SK-N-SH treated with all-trans-retinoic acid at 6 μM for 48 hours (cell line): ENCODE measurements around the gene GPHN.

Experiments
- ATAC-seq: fragments of 200-7000 bp; cut with Tn5 transposase; 3 replicates; pipeline ENCODE4 v1.9.1; 2020; ENCODE audit warnings: mild to moderate bottlenecking, moderate library complexity
- BACH2 ChIP-seq: fragments of 250-450 bp; sonication (Bioruptor Pico); IDR thresholded peaks from 2 replicates; pipeline ENCODE4 v1.9.0; 2021; ENCODE audit warnings: mild to moderate bottlenecking, borderline replicate concordance
- CSDC2 ChIP-seq: fragments of 250-450 bp; sonication (Bioruptor Pico); IDR thresholded peaks from 2 replicates; pipeline ENCODE4 v1.5.0; 2020; ENCODE audit warnings: mild to moderate bottlenecking, moderate library complexity
- ESRRG ChIP-seq: fragments of 250-450 bp; sonication (Bioruptor Pico); IDR thresholded peaks from 2 replicates; pipeline ENCODE4 v1.6.1; 2021; ENCODE audit warnings: mild to moderate bottlenecking
- RARB ChIP-seq: fragments of 250-450 bp; sonication (Bioruptor Pico); IDR thresholded peaks from 2 replicates; pipeline ENCODE4 v1.8.0; 2021; ENCODE audit warnings: mild to moderate bottlenecking, moderate library complexity
- SNAI2 ChIP-seq: fragments of 250-450 bp; sonication (Bioruptor Pico); IDR thresholded peaks from 2 replicates; pipeline ENCODE4 v1.5.0; 2020; ENCODE audit warnings: mild to moderate bottlenecking, moderate library complexity
- TCF4 ChIP-seq: fragments of 250-450 bp; sonication (Bioruptor Pico); IDR thresholded peaks from 2 replicates; pipeline ENCODE4 v1.8.0; 2021; ENCODE audit warnings: mild to moderate bottlenecking, moderate library complexity, borderline replicate concordance
- TOX ChIP-seq: fragments of 250-450 bp; sonication (Bioruptor Pico); IDR thresholded peaks from 2 replicates; pipeline ENCODE4 v1.8.0; 2021; ENCODE audit warnings: mild to moderate bottlenecking, moderate library complexity, borderline replicate concordance
- ZC3H10 ChIP-seq: fragments of 250-450 bp; sonication (Bioruptor Pico); IDR thresholded peaks from 2 replicates; pipeline ENCODE4 v1.5.1; 2021; ENCODE audit warnings: mild to moderate bottlenecking, moderate library complexity
- ZFP3 ChIP-seq: fragments of 250-450 bp; sonication (Bioruptor Pico); IDR thresholded peaks from 2 replicates; pipeline ENCODE4 v1.5.0; 2020; ENCODE audit warnings: mild to moderate bottlenecking, moderate library complexity
- ZFP30 ChIP-seq: fragments of 450-650 bp; formaldehyde crosslinking; IDR thresholded peaks from 2 replicates; pipeline ENCODE4 v1.5.0; 2022; ENCODE audit warnings: mild to moderate bottlenecking, moderate library complexity
- ZNF565 ChIP-seq: fragments of 450-650 bp; formaldehyde crosslinking; conservative IDR thresholded peaks from 2 replicates; pipeline ENCODE4 v1.5.0; 2020; ENCODE audit warnings: low read depth, mild to moderate bottlenecking, moderate library complexity
- ZNF70 ChIP-seq: fragments of 450-650 bp; formaldehyde crosslinking; IDR thresholded peaks from 2 replicates; pipeline ENCODE4 v1.5.0; 2020; ENCODE audit warnings: mild to moderate bottlenecking, moderate library complexity
- ZNF8 ChIP-seq: fragments of 450-650 bp; formaldehyde crosslinking; IDR thresholded peaks from 2 replicates; pipeline ENCODE4 v1.5.0; 2020; ENCODE audit warnings: mild to moderate bottlenecking, moderate library complexity
- TF ChIP-seq, protein P1 (sequence below): fragments of 250-450 bp; sonication (Bioruptor Pico); IDR thresholded peaks from 2 replicates; pipeline ENCODE4 v1.5.1; 2021; ENCODE audit warnings: mild to moderate bottlenecking, moderate library complexity
- TF ChIP-seq, protein P2 (sequence below): fragments of 250-450 bp; sonication (Bioruptor Pico); IDR thresholded peaks from 2 replicates; pipeline ENCODE4 v1.8.0; 2021; ENCODE audit warnings: low read depth, mild to moderate bottlenecking, moderate library complexity, borderline replicate concordance
- TF ChIP-seq, protein P3 (sequence below): fragments of 250-450 bp; sonication (Bioruptor Pico); IDR thresholded peaks from 2 replicates; pipeline ENCODE4 v1.5.0; 2020; ENCODE audit warnings: mild to moderate bottlenecking, moderate library complexity
- TF ChIP-seq, protein P4 (sequence below): fragments of 250-450 bp; sonication (Bioruptor Pico); IDR thresholded peaks from 2 replicates; pipeline ENCODE4 v1.8.0; 2020; ENCODE audit warnings: mild to moderate bottlenecking, moderate library complexity, borderline replicate concordance
- TF ChIP-seq, protein P5 (sequence below): fragments of 250-450 bp; sonication (Bioruptor Pico); IDR thresholded peaks from 2 replicates; pipeline ENCODE4 v1.5.1; 2020; ENCODE audit warnings: low read depth, mild to moderate bottlenecking, moderate library complexity

The GPHN gene

DNA sequence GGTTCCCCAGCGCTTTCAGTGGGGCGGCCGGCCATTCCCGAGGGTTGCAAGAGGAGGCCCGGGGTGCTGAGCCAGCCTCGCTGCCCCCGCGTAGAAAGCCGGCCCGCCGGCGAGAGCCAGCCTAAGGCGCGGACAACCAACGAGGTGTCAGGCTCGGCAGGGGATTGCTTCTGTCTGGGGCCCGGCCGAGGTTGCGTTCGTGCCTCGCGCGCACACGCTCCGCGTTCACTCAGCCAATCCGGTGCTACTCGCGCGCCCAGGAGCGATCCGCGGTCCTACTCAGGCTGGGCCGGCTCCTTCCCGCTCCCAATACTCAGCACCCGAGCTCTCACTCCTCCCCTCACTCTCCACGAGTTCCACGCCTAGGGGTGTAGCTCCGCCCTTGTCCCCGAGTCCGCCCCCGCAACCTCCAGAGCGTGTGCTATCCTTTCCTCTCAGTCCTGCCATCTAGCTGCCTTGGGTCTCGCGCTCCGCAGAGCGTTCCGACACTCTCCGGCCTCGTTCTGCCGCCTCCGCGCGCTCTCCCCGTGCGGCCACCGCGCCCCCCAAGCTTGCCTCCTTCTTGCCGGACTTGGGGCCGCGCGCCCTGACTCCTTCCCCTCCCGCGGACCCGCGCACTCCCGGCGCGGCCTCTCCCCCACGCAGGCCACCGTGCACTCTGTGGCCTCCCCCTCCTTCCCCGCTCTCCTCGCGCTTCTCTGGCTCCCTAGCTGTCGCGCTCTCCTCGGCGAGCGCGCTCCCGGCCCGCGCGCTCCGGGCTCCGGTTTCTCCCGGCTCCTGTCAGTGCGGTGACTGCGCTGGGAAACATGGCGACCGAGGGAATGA is at the start of gene GPHN:
GPHN (plus strand) TSS at position 426 of the 825 bp plus-strand sequence.
- TF ChIP-seq ZNF8 (CRISPR knock-in tag): no peak
- TF ChIP-seq ZNF70: no peak
- TF ChIP-seq, protein P1, sequence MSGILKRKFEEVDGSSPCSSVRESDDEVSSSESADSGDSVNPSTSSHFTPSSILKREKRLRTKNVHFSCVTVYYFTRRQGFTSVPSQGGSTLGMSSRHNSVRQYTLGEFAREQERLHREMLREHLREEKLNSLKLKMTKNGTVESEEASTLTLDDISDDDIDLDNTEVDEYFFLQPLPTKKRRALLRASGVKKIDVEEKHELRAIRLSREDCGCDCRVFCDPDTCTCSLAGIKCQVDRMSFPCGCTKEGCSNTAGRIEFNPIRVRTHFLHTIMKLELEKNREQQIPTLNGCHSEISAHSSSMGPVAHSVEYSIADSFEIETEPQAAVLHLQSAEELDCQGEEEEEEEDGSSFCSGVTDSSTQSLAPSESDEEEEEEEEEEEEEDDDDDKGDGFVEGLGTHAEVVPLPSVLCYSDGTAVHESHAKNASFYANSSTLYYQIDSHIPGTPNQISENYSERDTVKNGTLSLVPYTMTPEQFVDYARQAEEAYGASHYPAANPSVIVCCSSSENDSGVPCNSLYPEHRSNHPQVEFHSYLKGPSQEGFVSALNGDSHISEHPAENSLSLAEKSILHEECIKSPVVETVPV (CRISPR knock-in tag): no peak
- TF ChIP-seq, protein P2, sequence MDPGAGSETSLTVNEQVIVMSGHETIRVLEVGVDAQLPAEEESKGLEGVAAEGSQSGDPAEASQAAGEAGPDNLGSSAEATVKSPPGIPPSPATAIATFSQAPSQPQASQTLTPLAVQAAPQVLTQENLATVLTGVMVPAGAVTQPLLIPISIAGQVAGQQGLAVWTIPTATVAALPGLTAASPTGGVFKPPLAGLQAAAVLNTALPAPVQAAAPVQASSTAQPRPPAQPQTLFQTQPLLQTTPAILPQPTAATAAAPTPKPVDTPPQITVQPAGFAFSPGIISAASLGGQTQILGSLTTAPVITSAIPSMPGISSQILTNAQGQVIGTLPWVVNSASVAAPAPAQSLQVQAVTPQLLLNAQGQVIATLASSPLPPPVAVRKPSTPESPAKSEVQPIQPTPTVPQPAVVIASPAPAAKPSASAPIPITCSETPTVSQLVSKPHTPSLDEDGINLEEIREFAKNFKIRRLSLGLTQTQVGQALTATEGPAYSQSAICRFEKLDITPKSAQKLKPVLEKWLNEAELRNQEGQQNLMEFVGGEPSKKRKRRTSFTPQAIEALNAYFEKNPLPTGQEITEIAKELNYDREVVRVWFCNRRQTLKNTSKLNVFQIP: no peak
- no peak for TF ChIP-seq ZC3H10
- TF ChIP-seq CSDC2: no peak
- ATAC-seq: peak; percentile 97

DNA sequence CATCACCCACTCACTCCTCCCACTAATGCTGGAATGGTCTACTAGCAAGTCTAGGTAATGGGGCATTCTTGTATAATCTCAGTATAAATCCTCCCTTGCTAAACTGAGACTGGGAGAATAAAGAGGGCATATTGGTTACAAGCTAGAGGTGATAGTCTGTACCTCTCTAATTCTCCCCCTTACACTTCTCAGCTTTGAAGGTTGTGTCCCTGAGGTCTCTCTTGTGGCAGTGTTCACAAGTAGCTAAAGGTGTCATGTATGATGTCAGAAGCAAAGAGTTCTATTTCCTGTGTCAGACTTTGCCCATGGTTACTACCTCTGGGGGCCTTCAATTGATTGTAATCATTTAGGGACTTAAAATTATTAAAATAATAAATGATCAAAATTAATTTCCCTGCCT is 48.3 kb upstream of the GPHN start:
- no peak for ATAC-seq

DNA sequence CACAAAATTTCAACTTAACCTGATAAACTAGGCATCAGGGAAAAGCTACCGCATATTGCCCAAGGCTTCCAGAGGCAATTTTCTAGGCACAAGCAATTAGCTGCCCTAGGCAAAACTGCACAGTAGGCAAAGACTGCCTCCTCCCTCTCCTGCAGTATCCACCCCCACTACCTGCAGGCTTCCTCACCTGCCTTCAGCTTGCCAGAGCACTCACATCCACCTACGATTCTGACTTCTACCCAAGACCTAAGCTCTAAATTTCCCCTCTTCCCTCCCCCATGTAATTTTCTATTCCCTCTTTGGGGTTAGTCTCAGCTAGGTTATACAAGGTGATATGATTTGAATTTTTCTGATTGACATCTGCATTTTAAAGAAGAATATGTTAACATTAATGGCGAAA is 43.7 kb upstream of the GPHN start:
- TF ChIP-seq ESRRG: no peak
- no peak for TF ChIP-seq ZNF70
- TF ChIP-seq RARB: no peak
- no peak for TF ChIP-seq ZC3H10
- no peak for TF ChIP-seq ZNF8 (CRISPR knock-in tag)
- no peak for TF ChIP-seq ZFP3 (CRISPR knock-in tag)
- TF ChIP-seq, protein P3, sequence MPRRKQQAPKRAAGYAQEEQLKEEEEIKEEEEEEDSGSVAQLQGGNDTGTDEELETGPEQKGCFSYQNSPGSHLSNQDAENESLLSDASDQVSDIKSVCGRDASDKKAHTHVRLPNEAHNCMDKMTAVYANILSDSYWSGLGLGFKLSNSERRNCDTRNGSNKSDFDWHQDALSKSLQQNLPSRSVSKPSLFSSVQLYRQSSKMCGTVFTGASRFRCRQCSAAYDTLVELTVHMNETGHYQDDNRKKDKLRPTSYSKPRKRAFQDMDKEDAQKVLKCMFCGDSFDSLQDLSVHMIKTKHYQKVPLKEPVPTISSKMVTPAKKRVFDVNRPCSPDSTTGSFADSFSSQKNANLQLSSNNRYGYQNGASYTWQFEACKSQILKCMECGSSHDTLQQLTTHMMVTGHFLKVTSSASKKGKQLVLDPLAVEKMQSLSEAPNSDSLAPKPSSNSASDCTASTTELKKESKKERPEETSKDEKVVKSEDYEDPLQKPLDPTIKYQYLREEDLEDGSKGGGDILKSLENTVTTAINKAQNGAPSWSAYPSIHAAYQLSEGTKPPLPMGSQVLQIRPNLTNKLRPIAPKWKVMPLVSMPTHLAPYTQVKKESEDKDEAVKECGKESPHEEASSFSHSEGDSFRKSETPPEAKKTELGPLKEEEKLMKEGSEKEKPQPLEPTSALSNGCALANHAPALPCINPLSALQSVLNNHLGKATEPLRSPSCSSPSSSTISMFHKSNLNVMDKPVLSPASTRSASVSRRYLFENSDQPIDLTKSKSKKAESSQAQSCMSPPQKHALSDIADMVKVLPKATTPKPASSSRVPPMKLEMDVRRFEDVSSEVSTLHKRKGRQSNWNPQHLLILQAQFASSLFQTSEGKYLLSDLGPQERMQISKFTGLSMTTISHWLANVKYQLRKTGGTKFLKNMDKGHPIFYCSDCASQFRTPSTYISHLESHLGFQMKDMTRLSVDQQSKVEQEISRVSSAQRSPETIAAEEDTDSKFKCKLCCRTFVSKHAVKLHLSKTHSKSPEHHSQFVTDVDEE (CRISPR knock-in tag): no peak
- TF ChIP-seq, protein P4, sequence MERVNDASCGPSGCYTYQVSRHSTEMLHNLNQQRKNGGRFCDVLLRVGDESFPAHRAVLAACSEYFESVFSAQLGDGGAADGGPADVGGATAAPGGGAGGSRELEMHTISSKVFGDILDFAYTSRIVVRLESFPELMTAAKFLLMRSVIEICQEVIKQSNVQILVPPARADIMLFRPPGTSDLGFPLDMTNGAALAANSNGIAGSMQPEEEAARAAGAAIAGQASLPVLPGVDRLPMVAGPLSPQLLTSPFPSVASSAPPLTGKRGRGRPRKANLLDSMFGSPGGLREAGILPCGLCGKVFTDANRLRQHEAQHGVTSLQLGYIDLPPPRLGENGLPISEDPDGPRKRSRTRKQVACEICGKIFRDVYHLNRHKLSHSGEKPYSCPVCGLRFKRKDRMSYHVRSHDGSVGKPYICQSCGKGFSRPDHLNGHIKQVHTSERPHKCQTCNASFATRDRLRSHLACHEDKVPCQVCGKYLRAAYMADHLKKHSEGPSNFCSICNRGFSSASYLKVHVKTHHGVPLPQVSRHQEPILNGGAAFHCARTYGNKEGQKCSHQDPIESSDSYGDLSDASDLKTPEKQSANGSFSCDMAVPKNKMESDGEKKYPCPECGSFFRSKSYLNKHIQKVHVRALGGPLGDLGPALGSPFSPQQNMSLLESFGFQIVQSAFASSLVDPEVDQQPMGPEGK (CRISPR knock-in tag): no peak
- no peak for TF ChIP-seq TOX (CRISPR knock-in tag)
- ATAC-seq: no peak

More for the DNA sequence above, 48.3 kb upstream of the GPHN start:
- TF ChIP-seq ZNF8 (CRISPR knock-in tag): no peak
- TF ChIP-seq TOX (CRISPR knock-in tag): no peak

DNA sequence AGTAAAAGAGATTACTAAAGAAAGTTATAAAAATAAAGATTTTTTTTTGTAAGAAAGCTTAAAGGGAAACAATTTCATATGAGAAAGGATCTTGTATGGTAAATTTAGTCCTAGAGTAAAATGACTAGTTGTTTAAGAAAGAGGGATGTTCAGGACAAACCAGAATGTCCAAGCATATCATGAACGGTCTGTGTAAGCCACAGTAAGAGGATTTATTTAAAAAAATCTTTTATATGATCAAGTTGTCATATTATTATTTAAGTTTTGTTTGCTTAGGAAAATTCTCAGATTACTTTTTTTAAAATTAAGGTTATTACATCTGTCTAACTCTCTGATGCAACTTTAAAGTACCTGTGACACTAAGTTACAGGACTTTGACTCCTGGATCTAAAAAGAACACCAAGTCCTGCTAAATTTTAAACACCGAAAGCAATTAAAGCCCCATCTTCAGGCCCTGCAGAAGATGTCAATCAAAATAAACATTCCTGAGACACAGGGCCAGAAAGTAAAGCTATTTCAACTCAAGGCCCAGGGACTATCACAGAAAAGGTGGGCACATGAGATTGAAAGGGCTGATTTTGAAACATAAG is 39.1 kb upstream of the GPHN start:
- no peak for ATAC-seq
- TF ChIP-seq, protein P1 (CRISPR knock-in tag): no peak
- TF ChIP-seq SNAI2 (CRISPR knock-in tag) (no peak), CSDC2 (no peak), TOX (CRISPR knock-in tag) (no peak), RARB (no peak), ZNF565 (CRISPR knock-in tag) (no peak), TCF4 (CRISPR knock-in tag) (no peak), ZFP30 (CRISPR knock-in tag) (no peak), ESRRG (no peak), BACH2 (no peak)
- TF ChIP-seq, protein P5, sequence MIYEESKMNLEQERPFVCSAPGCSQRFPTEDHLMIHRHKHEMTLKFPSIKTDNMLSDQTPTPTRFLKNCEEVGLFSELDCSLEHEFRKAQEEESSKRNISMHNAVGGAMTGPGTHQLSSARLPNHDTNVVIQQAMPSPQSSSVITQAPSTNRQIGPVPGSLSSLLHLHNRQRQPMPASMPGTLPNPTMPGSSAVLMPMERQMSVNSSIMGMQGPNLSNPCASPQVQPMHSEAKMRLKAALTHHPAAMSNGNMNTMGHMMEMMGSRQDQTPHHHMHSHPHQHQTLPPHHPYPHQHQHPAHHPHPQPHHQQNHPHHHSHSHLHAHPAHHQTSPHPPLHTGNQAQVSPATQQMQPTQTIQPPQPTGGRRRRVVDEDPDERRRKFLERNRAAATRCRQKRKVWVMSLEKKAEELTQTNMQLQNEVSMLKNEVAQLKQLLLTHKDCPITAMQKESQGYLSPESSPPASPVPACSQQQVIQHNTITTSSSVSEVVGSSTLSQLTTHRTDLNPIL: no peak
- TF ChIP-seq, protein P3 (CRISPR knock-in tag): no peak
